Keratinocyte (primary cell): Measurements from ENCODE around the gene ZBTB9. TPM values are rescaled to one million over a fixed set of nuclear protein-coding genes. Genes with fewer than 3 reads are reported as not detected.

ENCODE experiments used
- DNase-seq: peaks from one replicate; pipeline ENCODE4 v3.0.0-alpha.2; 2011; ENCODE audit warnings: low read depth, missing footprints, low spot score
- FAIRE-seq: peaks from 2 replicates; lab custom pipeline; 2011; peaks lifted over from hg19 to GRCh38; lab: Jason Lieb, UNC
- H2AFZ ChIP-seq: 2 replicates; pipeline ENCODE4 v1.6.0; 2012; ENCODE audit warnings: low read length, control low read depth, inconsistent platforms; ENCODE audit not compliant: control insufficient read depth
- H3K27ac ChIP-seq: 2 replicates; pipeline ENCODE4 v1.5.1; 2011; ENCODE audit warnings: low read length; ENCODE audit not compliant: control insufficient read depth, insufficient read depth
- H3K27me3 ChIP-seq: 3 replicates; pipeline ENCODE4 v1.6.0; 2011; ENCODE audit warnings: low read length; ENCODE audit not compliant: control insufficient read depth, insufficient read depth; ENCODE audit errors: extremely low read depth
- H3K36me3 ChIP-seq, 2 experiments: 2 replicates in 1 of 2; 3 replicates in 1 of 2; pipeline ENCODE4 v1.5.1; 2011; ENCODE audit warnings: low read length in 2 of 2, mild to moderate bottlenecking in 1 of 2; ENCODE audit not compliant: control insufficient read depth in 2 of 2, insufficient read depth in 2 of 2; ENCODE audit errors: extremely low read depth in 1 of 2
- H3K4me1 ChIP-seq: 3 replicates; pipeline ENCODE4 v1.5.1; 2011; ENCODE audit warnings: low read length; ENCODE audit not compliant: control insufficient read depth, insufficient read depth; ENCODE audit errors: extremely low read depth
- H3K4me2 ChIP-seq: 3 replicates; pipeline ENCODE4 v1.6.0; 2011; ENCODE audit warnings: low read depth, low read length; ENCODE audit not compliant: control insufficient read depth, insufficient read depth; ENCODE audit errors: extremely low read depth
- H3K4me3 ChIP-seq, 3 experiments: fragments of 200-600 bp in 1 of 3; sonication (generic) in 1 of 3; 2 replicates in 2 of 3; 3 replicates in 1 of 3; pipeline ENCODE4 v1.5.1; 2011 to 2016; ENCODE audit warnings: low read length in 3 of 3, mild to moderate bottlenecking in 3 of 3, control low read depth in 2 of 3, inconsistent platforms in 1 of 3, low read depth in 1 of 3, mixed read lengths in 1 of 3, mixed run types in 1 of 3, moderate library complexity in 1 of 3; ENCODE audit not compliant: control insufficient read depth in 2 of 3, insufficient read depth in 2 of 3; ENCODE audit errors: extremely low read depth in 1 of 3
- H3K79me2 ChIP-seq: 2 replicates; pipeline ENCODE4 v1.6.0; 2012; ENCODE audit warnings: low read length; ENCODE audit not compliant: control insufficient read depth, insufficient read depth
- H3K9ac ChIP-seq: 3 replicates; pipeline ENCODE4 v1.6.0; 2011; ENCODE audit warnings: low read length; ENCODE audit not compliant: control insufficient read depth, insufficient read depth; ENCODE audit errors: extremely low read depth
- H3K9me1 ChIP-seq: 3 replicates; pipeline ENCODE4 v1.6.0; 2011; ENCODE audit warnings: low read length; ENCODE audit not compliant: control insufficient read depth, insufficient read depth; ENCODE audit errors: extremely low read depth
- H3K9me3 ChIP-seq: 2 replicates; pipeline ENCODE4 v1.5.1; 2012; ENCODE audit warnings: low read depth, low read length; ENCODE audit not compliant: control insufficient read depth
- H4K20me1 ChIP-seq: 3 replicates; pipeline ENCODE4 v1.6.0; 2011; ENCODE audit warnings: low read length; ENCODE audit not compliant: control insufficient read depth, insufficient read depth; ENCODE audit errors: extremely low read depth
- EZH2 ChIP-seq: IDR thresholded peaks from one replicate; pipeline ENCODE4 v1.6.1; 2012; ENCODE audit warnings: inconsistent platforms, mild to moderate bottlenecking, low read length, moderate library complexity
- dilution Hi-C: fragments of 300-500 bp; cut with MboI; formaldehyde crosslinking; loops from one replicate; pipeline ENCODE4 v1.7.0; 2020; ENCODE audit warnings: low sequenced_read_pairs; ENCODE audit not compliant: extremely low pct_ligation_motif_present
- polyA plus RNA-seq, 5 experiments: library from polyadenylated mRNA; depleted of rRNA in 3 of 5; stranded (reverse) in 3 of 5; stranded (forward) in 1 of 5; unstranded in 1 of 5; fragments of >200 nt; gene quantifications; 1 replicate in 1 of 5; 2 replicates in 3 of 5; 3 replicates in 1 of 5; pipeline versions ENCODE4 v1.2.1 to v1.2.3, GENCODE V29; 2011 to 2012; ENCODE audit warnings: missing spikeins in 2 of 5, low read depth in 1 of 5, low replicate concordance in 1 of 5
- TF ChIP-seq, protein P1 (sequence below), 3 experiments: IDR thresholded peaks in 1 of 3; conservative IDR thresholded peaks in 1 of 3; optimal IDR thresholded peaks in 1 of 3; 2 replicates in 2 of 3; 3 replicates in 1 of 3; pipeline versions ENCODE3 to v1.5.1; 2011; ENCODE audit warnings: low read length in 3 of 3, mild to moderate bottlenecking in 3 of 3, moderate library complexity in 2 of 3, control low read depth in 1 of 3, inconsistent platforms in 1 of 3; ENCODE audit not compliant: insufficient read depth in 2 of 3; ENCODE audit errors: extremely low read depth in 1 of 3

ZBTB9 gene
- polyA plus RNA-seq, 1 donor (not counting 4 experiments of a cell fraction or from before 2014, with no cell fraction given) = 7.8 TPM

DNA sequence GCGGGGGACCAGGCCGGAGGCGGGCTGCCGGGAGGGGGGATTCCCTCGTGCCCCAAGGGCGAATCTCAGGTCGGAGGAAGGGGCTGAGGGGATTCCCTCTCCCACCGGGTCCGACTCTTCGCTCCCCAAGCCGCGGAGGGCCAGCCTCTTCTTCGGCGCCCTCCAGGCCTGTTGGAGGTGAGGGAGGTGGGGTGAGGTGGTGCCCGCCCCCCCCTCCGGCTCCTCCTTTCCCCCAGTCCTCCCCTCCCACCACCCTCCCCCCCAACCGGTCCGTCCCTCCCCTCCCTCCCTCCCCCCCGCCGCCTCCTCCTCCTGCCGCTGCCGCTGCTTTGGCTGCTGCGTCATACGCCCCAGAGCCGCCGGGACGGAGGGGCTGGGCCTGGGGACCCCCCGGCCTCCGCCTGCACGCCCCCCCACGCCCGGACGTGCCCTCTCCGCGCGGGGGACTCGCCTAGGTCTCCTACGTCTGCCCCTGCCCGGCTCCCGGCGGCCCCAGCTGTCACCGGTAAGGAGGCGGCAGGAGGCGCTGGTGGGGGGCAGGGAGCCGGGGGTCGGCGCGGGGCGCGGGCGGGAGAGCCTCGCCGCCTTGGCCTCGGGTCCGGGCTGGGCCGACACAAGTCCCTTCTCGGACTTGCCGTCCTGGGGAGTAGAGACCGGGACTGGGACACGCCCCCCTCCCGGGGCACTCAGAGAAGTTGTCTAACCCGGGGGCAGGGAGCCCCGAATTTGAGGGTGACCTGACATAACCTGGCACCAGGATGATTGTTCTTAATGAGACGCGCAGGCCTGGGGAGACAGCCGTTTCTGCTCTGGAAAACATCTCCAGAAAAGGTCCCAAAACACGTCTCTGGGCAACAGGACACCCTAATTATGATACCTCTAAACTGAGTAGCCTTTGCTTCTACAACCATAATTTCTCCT lies 43.4 kb upstream of the ZBTB9 start, which contains the start of gene PHF1:
PHF1 (plus strand) TSS at position 304 of the 921 bp plus-strand sequence. CDS start 1,250 bp downstream, outside the sequence.
- DNase-seq = no peak
- H2AFZ ChIP-seq = peak within 1 kb of the TSS; percentile 84

DNA sequence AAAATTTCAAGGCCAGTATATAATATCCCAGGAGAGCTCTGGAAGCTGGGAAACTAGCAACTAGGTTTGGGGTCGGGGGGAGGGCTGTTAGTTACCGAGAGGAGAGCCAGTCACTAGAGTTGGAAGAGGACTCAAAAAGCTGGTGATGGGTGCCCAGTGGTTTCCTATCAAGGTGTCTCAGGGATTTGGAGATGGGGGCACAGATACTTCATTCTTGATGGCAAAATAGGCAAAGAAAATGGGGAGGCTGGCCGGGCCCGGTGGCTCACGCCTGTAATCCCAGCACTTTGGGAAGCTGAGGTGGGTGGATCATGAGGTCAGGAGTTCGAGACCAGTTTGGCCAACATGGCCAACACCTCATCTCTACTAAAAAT lies 42.8 kb upstream of the ZBTB9 start:
- DNase-seq (no peak), FAIRE-seq (no peak)
- Histone ChIP-seq H3K9me3 (no peaks in the 10 kb centered on the region), H3K9ac (peak overlapping the region; percentile 73), H3K4me1 (peaks cover 21% of the 10 kb centered on the region), H3K4me3 (peak overlapping the region; percentile 65 to 71 (median 67)), H3K27ac (peak overlapping the region; percentile 29), H2AFZ (no peak overlapping the region), H4K20me1 (peaks cover 4% of the 10 kb centered on the region), H3K79me2 (peaks cover 14% of the 10 kb centered on the region), H3K4me2 (peak overlapping the region; percentile 92), H3K36me3 (peaks cover 23 to 51% of the 10 kb centered on the region in 2 experiments), H3K27me3 (no peaks in the 10 kb centered on the region), H3K9me1 (no peaks in the 10 kb centered on the region)
- no peak for TF ChIP-seq EZH2
- TF ChIP-seq, protein P1, sequence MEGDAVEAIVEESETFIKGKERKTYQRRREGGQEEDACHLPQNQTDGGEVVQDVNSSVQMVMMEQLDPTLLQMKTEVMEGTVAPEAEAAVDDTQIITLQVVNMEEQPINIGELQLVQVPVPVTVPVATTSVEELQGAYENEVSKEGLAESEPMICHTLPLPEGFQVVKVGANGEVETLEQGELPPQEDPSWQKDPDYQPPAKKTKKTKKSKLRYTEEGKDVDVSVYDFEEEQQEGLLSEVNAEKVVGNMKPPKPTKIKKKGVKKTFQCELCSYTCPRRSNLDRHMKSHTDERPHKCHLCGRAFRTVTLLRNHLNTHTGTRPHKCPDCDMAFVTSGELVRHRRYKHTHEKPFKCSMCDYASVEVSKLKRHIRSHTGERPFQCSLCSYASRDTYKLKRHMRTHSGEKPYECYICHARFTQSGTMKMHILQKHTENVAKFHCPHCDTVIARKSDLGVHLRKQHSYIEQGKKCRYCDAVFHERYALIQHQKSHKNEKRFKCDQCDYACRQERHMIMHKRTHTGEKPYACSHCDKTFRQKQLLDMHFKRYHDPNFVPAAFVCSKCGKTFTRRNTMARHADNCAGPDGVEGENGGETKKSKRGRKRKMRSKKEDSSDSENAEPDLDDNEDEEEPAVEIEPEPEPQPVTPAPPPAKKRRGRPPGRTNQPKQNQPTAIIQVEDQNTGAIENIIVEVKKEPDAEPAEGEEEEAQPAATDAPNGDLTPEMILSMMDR (optimal IDR thresholded peaks at IDR 0.05 in 1 of 3, IDR thresholded peaks at IDR 0.05 in 1 of 3, conservative IDR thresholded peaks at IDR 0.05 in 1 of 3; ENCODE audit: extremely low read depth in 1 of 3, insufficient read depth in 2 of 3, low read length in 3 of 3) = no peak
- dilution Hi-C loops = no loop called here

More for the DNA sequence above, 43.4 kb upstream of the ZBTB9 start, which contains the start of gene PHF1:
- Histone ChIP-seq H3K79me2 (peaks cover 8% of the 10 kb centered on the region), H3K9me1 (no peaks in the 10 kb centered on the region), H3K9me3 (no peaks in the 10 kb centered on the region), H3K4me3 (peak within 1 kb of the TSS; percentile 67 to 75 (median 72)), H3K4me2 (peak within 1 kb of the TSS; percentile 92), H3K9ac (peak within 1 kb of the TSS; percentile 73), H3K36me3 (peaks cover 22 to 51% of the 10 kb centered on the region in 2 experiments), H3K27ac (peak within 1 kb of the TSS; percentile 83), H4K20me1 (no peaks in the 10 kb centered on the region), H3K27me3 (no peaks in the 10 kb centered on the region), H3K4me1 (peaks cover 15% of the 10 kb centered on the region)
- FAIRE-seq = no peak
- dilution Hi-C loops = no loop called here
- TF ChIP-seq EZH2 = no peak
- TF ChIP-seq, protein P1 (optimal IDR thresholded peaks at IDR 0.05 in 1 of 3, IDR thresholded peaks at IDR 0.05 in 1 of 3, conservative IDR thresholded peaks at IDR 0.05 in 1 of 3; ENCODE audit: extremely low read depth in 1 of 3, insufficient read depth in 2 of 3, low read length in 3 of 3) = no peak
